ENCODE results near the gene MAFG. TPM values are rescaled to one million over a fixed set of nuclear protein-coding genes. Genes with fewer than 3 reads are reported as not detected.

The MAFG gene
- total and polyA plus RNA-seq, 2 experiments from 2014 or later = 17.2 to 33.4 TPM

DNA sequence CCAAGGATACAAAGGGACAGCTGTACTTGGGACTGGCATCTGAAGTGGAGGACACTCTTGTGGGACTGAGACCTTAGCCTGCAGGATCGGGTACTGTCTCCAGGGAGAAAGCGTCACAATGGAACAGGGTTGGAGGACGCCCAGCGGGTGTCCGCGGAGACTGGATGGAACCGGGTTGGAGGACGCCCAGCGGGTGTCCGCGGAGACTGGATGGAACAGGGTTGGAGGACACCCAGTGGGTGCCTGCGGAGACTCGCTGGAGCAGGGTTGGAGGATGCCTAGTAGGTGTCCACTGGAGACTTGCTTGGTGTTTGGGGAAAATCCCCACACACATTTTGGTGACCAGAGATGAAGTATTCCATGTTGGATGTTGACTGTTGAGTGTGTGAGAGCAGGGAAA lies 19.7 kb upstream of the MAFG start, which contains the start of gene MYADML2:
Gene MYADML2 (minus strand): TSS at position 45 of the 400 bp plus-strand sequence. CDS start 5,492 bp downstream, outside the sequence.
- Histone ChIP-seq H3K36me3 (ENCODE audit: insufficient read depth) (no peaks in the 10 kb centered on the region), H3K9me2 (ENCODE audit: insufficient read depth) (no peaks in the 10 kb centered on the region), H3K79me2 (replicated peaks; ENCODE audit: insufficient read depth) (no peaks in the 10 kb centered on the region), H3K4me3 (no peak within 1 kb of the TSS), H3K27me3 (ENCODE audit: insufficient read depth) (no peaks in the 10 kb centered on the region; the same call in 1 of the 2 replicates), H4K20me1 (replicated peaks; ENCODE audit: insufficient read depth) (no peaks in the 10 kb centered on the region; the same call in 1 of the 2 replicates), H3F3A (replicated peaks; ENCODE audit: low read depth) (0 out of 2 replicates have a peak, but pooled peaks cover 3% of the 10 kb centered on the region), H3K4me2 (no peak within 1 kb of the TSS), H2AFZ (no peak within 1 kb of the TSS), H3K4me1 (ENCODE audit: insufficient read depth) (peaks cover 7% of the 10 kb centered on the region), H3K27ac (ENCODE audit: low read depth) (no peak within 1 kb of the TSS)
- TF ChIP-seq EZH2phosphoT487 (IDR thresholded peaks at IDR 0.05; ENCODE audit: unreplicated experiment) = no peak
- no peak for TF ChIP-seq EZH2 (IDR thresholded peaks at IDR 0.05; ENCODE audit: low read depth, unreplicated experiment)
- no peak for TF ChIP-seq STAT1 (IDR thresholded peaks at IDR 0.05; ENCODE audit: unreplicated experiment)
- TF ChIP-seq, protein P1, sequence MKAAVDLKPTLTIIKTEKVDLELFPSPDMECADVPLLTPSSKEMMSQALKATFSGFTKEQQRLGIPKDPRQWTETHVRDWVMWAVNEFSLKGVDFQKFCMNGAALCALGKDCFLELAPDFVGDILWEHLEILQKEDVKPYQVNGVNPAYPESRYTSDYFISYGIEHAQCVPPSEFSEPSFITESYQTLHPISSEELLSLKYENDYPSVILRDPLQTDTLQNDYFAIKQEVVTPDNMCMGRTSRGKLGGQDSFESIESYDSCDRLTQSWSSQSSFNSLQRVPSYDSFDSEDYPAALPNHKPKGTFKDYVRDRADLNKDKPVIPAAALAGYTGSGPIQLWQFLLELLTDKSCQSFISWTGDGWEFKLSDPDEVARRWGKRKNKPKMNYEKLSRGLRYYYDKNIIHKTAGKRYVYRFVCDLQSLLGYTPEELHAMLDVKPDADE (IDR thresholded peaks at IDR 0.05) = no peak
- TF ChIP-seq, protein P2, sequence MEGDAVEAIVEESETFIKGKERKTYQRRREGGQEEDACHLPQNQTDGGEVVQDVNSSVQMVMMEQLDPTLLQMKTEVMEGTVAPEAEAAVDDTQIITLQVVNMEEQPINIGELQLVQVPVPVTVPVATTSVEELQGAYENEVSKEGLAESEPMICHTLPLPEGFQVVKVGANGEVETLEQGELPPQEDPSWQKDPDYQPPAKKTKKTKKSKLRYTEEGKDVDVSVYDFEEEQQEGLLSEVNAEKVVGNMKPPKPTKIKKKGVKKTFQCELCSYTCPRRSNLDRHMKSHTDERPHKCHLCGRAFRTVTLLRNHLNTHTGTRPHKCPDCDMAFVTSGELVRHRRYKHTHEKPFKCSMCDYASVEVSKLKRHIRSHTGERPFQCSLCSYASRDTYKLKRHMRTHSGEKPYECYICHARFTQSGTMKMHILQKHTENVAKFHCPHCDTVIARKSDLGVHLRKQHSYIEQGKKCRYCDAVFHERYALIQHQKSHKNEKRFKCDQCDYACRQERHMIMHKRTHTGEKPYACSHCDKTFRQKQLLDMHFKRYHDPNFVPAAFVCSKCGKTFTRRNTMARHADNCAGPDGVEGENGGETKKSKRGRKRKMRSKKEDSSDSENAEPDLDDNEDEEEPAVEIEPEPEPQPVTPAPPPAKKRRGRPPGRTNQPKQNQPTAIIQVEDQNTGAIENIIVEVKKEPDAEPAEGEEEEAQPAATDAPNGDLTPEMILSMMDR (conservative IDR thresholded peaks at IDR 0.05; ENCODE audit: low read depth in 2 of 2) = no peak
- no peak for TF ChIP-seq ZNF331 (CRISPR knock-in tag; IDR thresholded peaks at IDR 0.05; ENCODE audit: low read depth)
- TF ChIP-seq CREB1 (CRISPR knock-in tag; IDR thresholded peaks at IDR 0.05; ENCODE audit: low read depth) = no peak
- no peak for TF ChIP-seq REST (IDR thresholded peaks at IDR 0.05; ENCODE audit: unreplicated experiment)
- TF ChIP-seq, protein P3, sequence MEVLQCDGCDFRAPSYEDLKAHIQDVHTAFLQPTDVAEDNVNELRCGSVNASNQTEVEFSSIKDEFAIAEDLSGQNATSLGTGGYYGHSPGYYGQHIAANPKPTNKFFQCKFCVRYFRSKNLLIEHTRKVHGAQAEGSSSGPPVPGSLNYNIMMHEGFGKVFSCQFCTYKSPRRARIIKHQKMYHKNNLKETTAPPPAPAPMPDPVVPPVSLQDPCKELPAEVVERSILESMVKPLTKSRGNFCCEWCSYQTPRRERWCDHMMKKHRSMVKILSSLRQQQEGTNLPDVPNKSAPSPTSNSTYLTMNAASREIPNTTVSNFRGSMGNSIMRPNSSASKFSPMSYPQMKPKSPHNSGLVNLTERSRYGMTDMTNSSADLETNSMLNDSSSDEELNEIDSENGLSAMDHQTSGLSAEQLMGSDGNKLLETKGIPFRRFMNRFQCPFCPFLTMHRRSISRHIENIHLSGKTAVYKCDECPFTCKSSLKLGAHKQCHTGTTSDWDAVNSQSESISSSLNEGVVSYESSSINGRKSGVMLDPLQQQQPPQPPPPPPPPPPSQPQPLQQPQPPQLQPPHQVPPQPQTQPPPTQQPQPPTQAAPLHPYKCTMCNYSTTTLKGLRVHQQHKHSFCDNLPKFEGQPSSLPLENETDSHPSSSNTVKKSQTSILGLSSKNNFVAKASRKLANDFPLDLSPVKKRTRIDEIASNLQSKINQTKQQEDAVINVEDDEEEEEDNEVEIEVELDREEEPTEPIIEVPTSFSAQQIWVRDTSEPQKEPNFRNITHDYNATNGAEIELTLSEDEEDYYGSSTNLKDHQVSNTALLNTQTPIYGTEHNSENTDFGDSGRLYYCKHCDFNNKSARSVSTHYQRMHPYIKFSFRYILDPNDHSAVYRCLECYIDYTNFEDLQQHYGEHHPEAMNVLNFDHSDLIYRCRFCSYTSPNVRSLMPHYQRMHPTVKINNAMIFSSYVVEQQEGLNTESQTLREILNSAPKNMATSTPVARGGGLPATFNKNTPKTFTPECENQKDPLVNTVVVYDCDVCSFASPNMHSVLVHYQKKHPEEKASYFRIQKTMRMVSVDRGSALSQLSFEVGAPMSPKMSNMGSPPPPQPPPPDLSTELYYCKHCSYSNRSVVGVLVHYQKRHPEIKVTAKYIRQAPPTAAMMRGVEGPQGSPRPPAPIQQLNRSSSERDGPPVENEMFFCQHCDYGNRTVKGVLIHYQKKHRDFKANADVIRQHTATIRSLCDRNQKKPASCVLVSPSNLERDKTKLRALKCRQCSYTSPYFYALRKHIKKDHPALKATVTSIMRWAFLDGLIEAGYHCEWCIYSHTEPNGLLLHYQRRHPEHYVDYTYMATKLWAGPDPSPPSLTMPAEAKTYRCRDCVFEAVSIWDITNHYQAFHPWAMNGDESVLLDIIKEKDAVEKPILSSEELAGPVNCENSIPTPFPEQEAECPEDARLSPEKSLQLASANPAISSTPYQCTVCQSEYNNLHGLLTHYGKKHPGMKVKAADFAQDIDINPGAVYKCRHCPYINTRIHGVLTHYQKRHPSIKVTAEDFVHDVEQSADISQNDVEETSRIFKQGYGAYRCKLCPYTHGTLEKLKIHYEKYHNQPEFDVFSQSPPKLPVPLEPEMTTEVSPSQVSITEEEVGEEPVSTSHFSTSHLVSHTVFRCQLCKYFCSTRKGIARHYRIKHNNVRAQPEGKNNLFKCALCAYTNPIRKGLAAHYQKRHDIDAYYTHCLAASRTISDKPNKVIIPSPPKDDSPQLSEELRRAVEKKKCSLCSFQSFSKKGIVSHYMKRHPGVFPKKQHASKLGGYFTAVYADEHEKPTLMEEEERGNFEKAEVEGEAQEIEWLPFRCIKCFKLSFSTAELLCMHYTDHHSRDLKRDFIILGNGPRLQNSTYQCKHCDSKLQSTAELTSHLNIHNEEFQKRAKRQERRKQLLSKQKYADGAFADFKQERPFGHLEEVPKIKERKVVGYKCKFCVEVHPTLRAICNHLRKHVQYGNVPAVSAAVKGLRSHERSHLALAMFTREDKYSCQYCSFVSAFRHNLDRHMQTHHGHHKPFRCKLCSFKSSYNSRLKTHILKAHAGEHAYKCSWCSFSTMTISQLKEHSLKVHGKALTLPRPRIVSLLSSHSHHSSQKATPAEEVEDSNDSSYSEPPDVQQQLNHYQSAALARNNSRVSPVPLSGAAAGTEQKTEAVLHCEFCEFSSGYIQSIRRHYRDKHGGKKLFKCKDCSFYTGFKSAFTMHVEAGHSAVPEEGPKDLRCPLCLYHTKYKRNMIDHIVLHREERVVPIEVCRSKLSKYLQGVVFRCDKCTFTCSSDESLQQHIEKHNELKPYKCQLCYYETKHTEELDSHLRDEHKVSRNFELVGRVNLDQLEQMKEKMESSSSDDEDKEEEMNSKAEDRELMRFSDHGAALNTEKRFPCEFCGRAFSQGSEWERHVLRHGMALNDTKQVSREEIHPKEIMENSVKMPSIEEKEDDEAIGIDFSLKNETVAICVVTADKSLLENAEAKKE (CRISPR knock-in tag; IDR thresholded peaks at IDR 0.05) = no peak
- no peak for TF ChIP-seq NANOG (IDR thresholded peaks at IDR 0.05; ENCODE audit: borderline replicate concordance)
- no peak for TF ChIP-seq POLR2AphosphoS5 (IDR thresholded peaks at IDR 0.05; ENCODE audit: low read depth)
- no peak for TF ChIP-seq ZNF114 (CRISPR knock-in tag; IDR thresholded peaks at IDR 0.05)
- TF ChIP-seq JUNB (IDR thresholded peaks at IDR 0.05; ENCODE audit: unreplicated experiment) = no peak
- Mint-ChIP-seq H3K27me3 (ENCODE audit: insufficient read depth, low read depth, poor library complexity) (peaks cover 20% of the 10 kb centered on the region), H3K9me3 (no peaks in the 10 kb centered on the region; the same call in 2 of the 3 replicates), H3K36me3 (ENCODE audit: low read depth) (no peaks in the 10 kb centered on the region), H3K27ac (no peak within 1 kb of the TSS), H3K4me3 (no peak within 1 kb of the TSS), H3K4me1 (peaks cover 7% of the 10 kb centered on the region)
- DNase-seq (ENCODE audit: low spot score) (no peak), ATAC-seq (no peak)
